22Rv1 (cell line): ENCODE results near the gene MEF2C.

Experiments used
- H3K27ac ChIP-seq: fragments of 450-650 bp; 2 replicates; pipeline ENCODE4 v1.5.1; 2017
- ZFX ChIP-seq: fragments of 450-650 bp; IDR thresholded peaks from 2 replicates; pipeline ENCODE4 v1.6.1; 2017; ENCODE audit warnings: antibody characterized with exemption, borderline replicate concordance
- TF ChIP-seq, protein P1 (sequence below): fragments of 450-650 bp; IDR thresholded peaks from 2 replicates; pipeline ENCODE4 v1.5.1; 2017; ENCODE audit warnings: mild to moderate bottlenecking

MEF2C gene

DNA sequence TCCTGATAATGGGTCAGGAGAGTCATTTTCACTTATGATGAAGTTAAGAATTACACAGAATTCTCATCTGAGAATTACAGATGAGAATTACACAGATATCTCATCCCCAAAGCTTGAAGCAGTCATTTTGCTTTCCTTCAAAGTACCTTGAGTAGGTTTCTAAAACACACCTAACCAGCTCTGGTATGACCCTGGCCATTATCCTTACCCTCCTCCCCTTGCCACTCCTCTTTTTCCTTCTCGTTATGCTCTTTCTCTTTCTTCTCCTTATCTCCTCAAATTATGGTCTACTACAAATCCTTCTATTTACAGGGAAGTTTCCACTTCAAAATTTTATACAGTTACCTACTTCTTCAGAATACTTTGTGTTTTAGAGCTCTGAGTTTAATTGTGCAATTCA lies 44.5 kb downstream of the MEF2C start:
- no peak overlapping the region for H3K27ac ChIP-seq
- no peak for TF ChIP-seq ZFX
- TF ChIP-seq, protein P1, sequence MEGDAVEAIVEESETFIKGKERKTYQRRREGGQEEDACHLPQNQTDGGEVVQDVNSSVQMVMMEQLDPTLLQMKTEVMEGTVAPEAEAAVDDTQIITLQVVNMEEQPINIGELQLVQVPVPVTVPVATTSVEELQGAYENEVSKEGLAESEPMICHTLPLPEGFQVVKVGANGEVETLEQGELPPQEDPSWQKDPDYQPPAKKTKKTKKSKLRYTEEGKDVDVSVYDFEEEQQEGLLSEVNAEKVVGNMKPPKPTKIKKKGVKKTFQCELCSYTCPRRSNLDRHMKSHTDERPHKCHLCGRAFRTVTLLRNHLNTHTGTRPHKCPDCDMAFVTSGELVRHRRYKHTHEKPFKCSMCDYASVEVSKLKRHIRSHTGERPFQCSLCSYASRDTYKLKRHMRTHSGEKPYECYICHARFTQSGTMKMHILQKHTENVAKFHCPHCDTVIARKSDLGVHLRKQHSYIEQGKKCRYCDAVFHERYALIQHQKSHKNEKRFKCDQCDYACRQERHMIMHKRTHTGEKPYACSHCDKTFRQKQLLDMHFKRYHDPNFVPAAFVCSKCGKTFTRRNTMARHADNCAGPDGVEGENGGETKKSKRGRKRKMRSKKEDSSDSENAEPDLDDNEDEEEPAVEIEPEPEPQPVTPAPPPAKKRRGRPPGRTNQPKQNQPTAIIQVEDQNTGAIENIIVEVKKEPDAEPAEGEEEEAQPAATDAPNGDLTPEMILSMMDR = no peak

DNA sequence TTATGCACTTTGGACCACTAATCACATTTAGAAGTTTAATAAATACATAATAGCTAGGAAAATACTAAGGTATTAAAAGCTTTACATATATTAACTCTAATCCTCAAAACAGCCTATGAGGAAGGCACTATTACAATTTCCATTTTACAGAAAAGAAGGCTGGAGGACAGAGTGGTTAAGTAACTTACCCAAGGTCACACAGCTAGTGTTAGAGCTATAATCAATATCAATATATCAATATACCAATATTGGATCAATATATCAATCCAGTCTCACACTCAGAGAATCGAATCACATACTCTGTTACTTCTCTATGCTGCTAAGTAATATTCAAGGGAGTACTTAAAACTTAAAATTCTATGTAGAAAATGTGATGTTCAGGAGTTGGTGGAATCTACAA lies 45.2 kb downstream of the MEF2C start:
- H3K27ac ChIP-seq = no peak overlapping the region
- TF ChIP-seq, protein P1 = no peak
- TF ChIP-seq ZFX = no peak

DNA sequence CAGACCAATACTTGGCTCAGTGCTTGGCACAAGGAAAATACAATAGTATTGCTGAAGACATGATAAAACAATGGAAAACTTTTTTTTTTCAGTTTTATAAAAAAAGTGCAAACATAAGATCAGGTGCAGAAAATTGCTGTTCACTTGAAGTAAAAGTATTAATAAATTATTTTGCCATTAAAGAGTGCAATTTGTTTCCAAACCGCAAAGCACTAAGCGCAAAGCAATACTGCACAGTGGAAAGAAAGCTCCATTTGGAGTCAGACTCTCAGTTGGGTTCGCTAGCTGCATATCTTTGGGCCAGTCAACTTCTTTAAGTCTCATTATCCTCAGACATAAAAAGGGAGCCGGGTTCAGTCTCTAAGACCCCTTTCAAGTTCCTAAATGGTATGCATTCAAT lies 45.8 kb downstream of the MEF2C start:
- TF ChIP-seq ZFX = no peak
- TF ChIP-seq, protein P1 = no peak
- no peak overlapping the region for H3K27ac ChIP-seq

DNA sequence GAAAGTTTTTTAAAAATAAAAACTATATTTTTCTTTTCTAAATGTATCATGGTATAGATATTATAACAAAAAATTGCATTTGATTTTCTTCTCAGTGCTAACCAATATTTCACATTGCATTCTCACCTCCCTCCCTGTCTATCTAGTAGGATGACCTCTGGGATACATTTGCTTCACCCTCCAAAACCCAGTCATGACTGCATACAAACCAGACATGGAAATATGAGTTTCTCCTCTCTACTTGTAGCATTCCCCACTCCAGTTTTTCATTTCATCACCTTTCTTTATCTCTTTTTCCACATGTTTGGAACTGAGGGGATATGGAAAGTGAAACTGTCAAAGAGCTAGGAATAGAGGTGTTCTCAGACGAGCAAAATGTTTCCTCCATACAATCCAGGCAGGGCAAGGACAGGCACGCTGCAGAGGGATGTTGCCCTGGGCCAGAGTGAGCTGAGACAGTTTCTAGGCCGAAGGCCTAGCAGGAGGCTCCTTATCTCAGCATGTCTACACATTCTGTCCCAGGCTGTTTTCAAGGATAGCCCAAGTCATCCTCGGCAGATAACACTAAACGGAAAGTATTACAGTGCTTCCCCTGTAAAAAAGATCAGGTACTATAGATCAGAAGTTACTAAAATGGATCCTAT lies 46.7 kb downstream of the MEF2C start:
- H3K27ac ChIP-seq = no peak overlapping the region
- TF ChIP-seq, protein P1 = no peak
- TF ChIP-seq ZFX = no peak

DNA sequence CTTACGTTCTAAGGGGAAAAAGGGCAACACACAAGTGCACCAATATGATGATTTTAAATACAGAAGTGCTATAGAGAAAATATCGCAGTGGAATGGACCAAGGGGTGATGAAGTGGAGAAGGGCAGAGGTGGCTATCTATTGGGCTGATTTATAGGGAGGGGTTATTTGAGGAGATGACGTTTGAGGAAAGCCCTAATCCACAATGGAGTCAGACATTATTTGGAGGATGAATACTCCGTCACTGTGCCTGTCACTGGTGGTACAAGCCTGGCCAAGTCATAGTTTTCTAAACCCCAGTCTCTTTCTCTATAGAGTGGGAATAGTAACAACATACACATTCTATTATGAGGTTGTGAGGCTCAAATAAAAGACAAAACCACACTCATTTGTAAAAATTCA lies 48.5 kb downstream of the MEF2C start:
- no peak for TF ChIP-seq ZFX
- TF ChIP-seq, protein P1 = no peak
- no peak overlapping the region for H3K27ac ChIP-seq

DNA sequence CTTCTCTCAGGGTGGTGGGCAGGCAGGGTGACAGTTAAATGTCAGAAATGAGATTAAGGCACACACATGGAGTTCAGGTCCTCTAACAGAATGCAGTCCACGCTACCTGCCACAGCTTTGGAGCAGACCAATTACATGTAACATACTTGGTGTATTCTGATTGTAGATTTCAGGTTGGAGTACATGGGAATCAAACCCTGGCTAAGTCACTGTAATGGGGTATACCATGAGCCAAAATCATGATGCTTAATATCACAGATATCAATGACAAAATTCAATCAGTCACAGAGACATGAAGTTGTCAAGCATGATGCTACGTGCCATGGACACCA lies 48.9 kb downstream of the MEF2C start:
- TF ChIP-seq ZFX = no peak
- TF ChIP-seq, protein P1 = no peak
- H3K27ac ChIP-seq = no peak overlapping the region

DNA sequence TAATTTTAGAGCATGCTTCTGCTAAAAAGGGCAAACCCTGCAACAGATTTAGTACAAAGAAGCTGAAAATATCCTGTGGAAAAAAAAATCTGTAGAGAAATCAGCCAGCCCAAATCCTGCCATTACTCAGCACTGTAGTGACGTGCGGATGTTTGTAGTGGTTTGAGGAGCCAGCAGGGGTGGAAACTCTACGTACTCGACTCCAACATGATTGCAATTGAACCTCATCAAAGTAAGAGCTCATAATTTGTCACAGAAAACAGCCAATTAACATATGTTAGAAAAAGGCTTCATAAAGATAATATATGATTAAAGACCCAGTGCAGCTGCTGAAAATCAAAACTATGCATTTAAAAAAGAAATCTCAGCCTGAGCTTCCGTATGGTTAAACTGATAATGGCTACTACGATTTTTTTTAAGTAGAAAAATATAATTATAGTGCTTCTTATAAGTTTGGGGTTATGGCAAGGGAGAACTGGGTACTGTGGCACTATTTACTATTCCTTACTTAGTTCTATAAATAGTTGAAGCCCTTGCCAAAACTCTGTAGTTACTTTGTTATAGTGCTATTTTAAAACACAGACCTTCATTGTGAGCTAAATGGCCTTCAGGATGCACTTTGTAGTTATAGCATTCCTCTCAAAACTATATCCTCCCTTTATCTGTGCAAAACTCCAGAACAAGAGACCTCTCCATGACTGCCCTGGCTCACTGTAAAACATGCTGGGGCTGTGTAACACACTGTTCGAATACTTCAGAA lies 49.4 kb downstream of the MEF2C start:
- H3K27ac ChIP-seq = no peak overlapping the region

More for the DNA sequence above, 49.4 kb downstream of the MEF2C start:
- TF ChIP-seq ZFX = no peak
- TF ChIP-seq, protein P1 = no peak
